ENCODE results near the gene PDE3B. TPM values are rescaled to one million over a fixed set of nuclear protein-coding genes. Genes with fewer than 3 reads are reported as not detected.

The PDE3B gene
- total and polyA plus RNA-seq, 2 of the 8 experiments (the other 6 are each of a cell fraction or from before 2014, with no cell fraction given) = 2.7 to 10.9 TPM

- 83% methylated on average over 2 of the region's 2 CpGs; no CpG with 5 or more reads in 1 of the 2 experiments for WGBS, 2 experiments (ENCODE audit: extremely low coverage in 1 of 2, insufficient coverage in 1 of 2, insufficient read length in 1 of 2, insufficient replicate concordance in 2 of 2, low coverage in 1 of 2, low lambda C conversion rate in 2 of 2, missing lambda C conversion rate in 1 of 2)
- CTCF ChIA-PET (ENCODE audit: partially characterized antibody) = no interaction called here
- H3K4ac ChIP-seq (replicated peaks; ENCODE audit: insufficient read length, low read depth, low read length) = no peak overlapping the region
- no peak overlapping the region for H3K4me3 ChIP-seq (ENCODE audit: extremely low read depth in 1 of 4, insufficient read depth in 2 of 4, low read depth in 3 of 4, low read length in 4 of 4)
- no peak for TF ChIP-seq BRCA1 (IDR thresholded peaks at IDR 0.05; ENCODE audit: low read depth, low read length)
- no peak for TF ChIP-seq GABPA (IDR thresholded peaks at IDR 0.05; ENCODE audit: borderline replicate concordance, insufficient read depth, low read length)
- no peak for TF ChIP-seq SP2 (IDR thresholded peaks at IDR 0.05; ENCODE audit: low read length)
- H3K4me1 ChIP-seq (replicated peaks in 1 of 4; ENCODE audit: control insufficient read depth in 3 of 4, insufficient read depth in 4 of 4, low read length in 3 of 4) = no peaks in the 10 kb centered on the region
- POLR2A ChIA-PET (ENCODE audit: partially characterized antibody) = no interaction called here
- H4K91ac ChIP-seq (replicated peaks; ENCODE audit: insufficient read length, low read length) = no peak overlapping the region
- no peak overlapping the region for H3K4me2 ChIP-seq (ENCODE audit: insufficient read depth in 1 of 2, low read depth in 2 of 2, low read length in 2 of 2)
- H2BK5ac ChIP-seq (ENCODE audit: low read depth, low read length) = no peak overlapping the region
- no peaks in the 10 kb centered on the region for H3K79me2 ChIP-seq (ENCODE audit: control insufficient read depth in 1 of 2, insufficient read depth in 2 of 2, low read length in 2 of 2)
- H2BK15ac ChIP-seq (ENCODE audit: low read length) = no peak overlapping the region
- H3K56ac ChIP-seq (replicated peaks; ENCODE audit: insufficient read length, low read depth, low read length) = no peak overlapping the region
- H4K5ac ChIP-seq (ENCODE audit: insufficient read length, low read depth, low read length) = no peak overlapping the region
- DNase-seq (ENCODE audit: low read depth in 1 of 2, low spot score in 2 of 2) = no peak
- no peak overlapping the region for H4K8ac ChIP-seq (ENCODE audit: extremely low read depth, insufficient read depth, low read length)
- H2BK12ac ChIP-seq (ENCODE audit: low read depth, low read length) = no peak overlapping the region
- no peaks in the 10 kb centered on the region for H3K9me3 ChIP-seq (ENCODE audit: insufficient read depth in 2 of 2, low read depth in 1 of 2, low read length in 1 of 2)
- H2AFZ ChIP-seq (ENCODE audit: low read length) = no peak overlapping the region
- H3K23me2 ChIP-seq (ENCODE audit: low read depth, low read length) = no peaks in the 10 kb centered on the region
- no peak overlapping the region for H3K23ac ChIP-seq (ENCODE audit: insufficient read length)
- H3K14ac ChIP-seq (ENCODE audit: insufficient read length) = no peak overlapping the region
- H2BK120ac ChIP-seq (replicated peaks; ENCODE audit: low read depth, low read length) = no peak overlapping the region
- peaks cover 0 to 2% of the 10 kb centered on the region in 2 experiments for H4K20me1 ChIP-seq (replicated peaks in 1 of 2; ENCODE audit: control insufficient read depth in 1 of 2, insufficient read depth in 2 of 2, low read length in 2 of 2)
- H2AK5ac ChIP-seq (ENCODE audit: low read depth, low read length) = no peak overlapping the region
- H3K79me1 ChIP-seq (ENCODE audit: low read depth, low read length) = no peaks in the 10 kb centered on the region
- H3K36me3 ChIP-seq (ENCODE audit: control insufficient read depth in 2 of 4, insufficient read depth in 4 of 4, low read length in 3 of 4) = no peaks in the 10 kb centered on the region
- no peak overlapping the region for H3K9ac ChIP-seq (replicated peaks in 1 of 4; ENCODE audit: extremely low read depth in 1 of 4, low read depth in 3 of 4, low read length in 3 of 4)
- no peaks in the 10 kb centered on the region for H3K27me3 ChIP-seq (replicated peaks in 1 of 4; ENCODE audit: control insufficient read depth in 3 of 4, extremely low read depth in 1 of 4, insufficient read depth in 3 of 4, low read length in 3 of 4)
- H2BK20ac ChIP-seq (ENCODE audit: low read length) = no peak overlapping the region
- H3K27ac ChIP-seq (ENCODE audit: low read depth, low read length) = no peak overlapping the region
- no peak for FAIRE-seq
- no peak overlapping the region for H3K18ac ChIP-seq (ENCODE audit: extremely low read depth, low read length)
Observed at GRCh38 chr11:14768526-14769188, 125.1 kb downstream of the PDE3B start.

Data from H1 (cell line).